Parathyroid adenoma (tissue), 2 donors: Measurements from ENCODE around the gene AUTS2.

Experiments
- H2AFZ ChIP-seq: fragments of 300-600 bp; sonication (generic); one replicate; pipeline ENCODE4 v1.7.0; 2017; ENCODE audit warnings: antibody characterized with exemption, mild to moderate bottlenecking
- H3K27ac ChIP-seq: fragments of 300-600 bp; sonication (generic); one replicate; pipeline ENCODE4 v1.7.0; 2017
- H3K27me3 ChIP-seq: fragments of 300-600 bp; sonication (generic); one replicate; pipeline ENCODE4 v1.7.0; 2017; ENCODE audit warnings: low read length; ENCODE audit not compliant: control insufficient read depth, insufficient read depth
- H3K36me3 ChIP-seq: fragments of 300-600 bp; sonication (generic); one replicate; pipeline ENCODE4 v1.7.0; 2017; ENCODE audit warnings: low read length; ENCODE audit not compliant: control insufficient read depth, insufficient read depth
- H3K4me1 ChIP-seq: fragments of 300-600 bp; sonication (generic); one replicate; pipeline ENCODE4 v1.7.0; 2017; ENCODE audit warnings: control low read depth
- H3K4me2 ChIP-seq: fragments of 300-600 bp; sonication (generic); one replicate; pipeline ENCODE4 v1.7.0; 2017; ENCODE audit warnings: low read length
- H3K4me3 ChIP-seq: fragments of 300-600 bp; sonication (generic); one replicate; pipeline ENCODE4 v1.7.0; 2017; ENCODE audit warnings: low read depth, low read length
- H3K79me2 ChIP-seq: fragments of 300-600 bp; sonication (generic); one replicate; pipeline ENCODE4 v1.7.0; 2017; ENCODE audit warnings: control low read depth
- H3K9ac ChIP-seq: fragments of 300-600 bp; sonication (generic); one replicate; pipeline ENCODE4 v1.7.0; 2017; ENCODE audit warnings: mild to moderate bottlenecking
- H3K9me3 ChIP-seq: fragments of 300-600 bp; sonication (generic); one replicate; pipeline ENCODE4 v1.7.0; 2017; ENCODE audit warnings: low read length; ENCODE audit not compliant: control insufficient read depth
- CTCF ChIP-seq: fragments of 300-600 bp; sonication (generic); IDR thresholded peaks from one replicate; pipeline ENCODE4 v1.7.0; 2017; ENCODE audit warnings: antibody characterized with exemption, mild to moderate bottlenecking
- donor health status: primary hyperparathyroidism.

Gene AUTS2

GRCh38 chr7:69996121-69996520 is 397.8 kb downstream of the AUTS2 start:
- Histone ChIP-seq H3K27me3 (no peaks in the 10 kb centered on the region), H3K9ac (no peak overlapping the region), H3K36me3 (no peaks in the 10 kb centered on the region), H3K27ac (no peak overlapping the region), H3K4me3 (no peak overlapping the region), H3K79me2 (no peaks in the 10 kb centered on the region), H3K4me1 (no peaks in the 10 kb centered on the region), H3K4me2 (no peak overlapping the region), H3K9me3 (no peaks in the 10 kb centered on the region), H2AFZ (no peak overlapping the region)
- no peak for TF ChIP-seq CTCF

- H3K4me1 ChIP-seq = no peaks in the 10 kb centered on the region
- no peak overlapping the region for H3K4me2 ChIP-seq
- H3K79me2 ChIP-seq = no peaks in the 10 kb centered on the region
- H3K9ac ChIP-seq = no peak overlapping the region
- H3K9me3 ChIP-seq = no peaks in the 10 kb centered on the region
- no peak for TF ChIP-seq CTCF
- no peaks in the 10 kb centered on the region for H3K27me3 ChIP-seq
- H3K4me3 ChIP-seq = no peak overlapping the region
- no peak overlapping the region for H2AFZ ChIP-seq
- no peaks in the 10 kb centered on the region for H3K36me3 ChIP-seq
- H3K27ac ChIP-seq = no peak overlapping the region
Measured at GRCh38 chr7:70000737-70001348, 402.6 kb downstream of the AUTS2 start.

- Histone ChIP-seq H3K4me1 (no peaks in the 10 kb centered on the region), H3K36me3 (no peaks in the 10 kb centered on the region), H3K4me3 (no peak overlapping the region), H3K27ac (no peak overlapping the region), H3K9me3 (no peaks in the 10 kb centered on the region), H3K9ac (no peak overlapping the region), H2AFZ (no peak overlapping the region), H3K4me2 (no peak overlapping the region), H3K79me2 (no peaks in the 10 kb centered on the region), H3K27me3 (no peaks in the 10 kb centered on the region)
- no peak for TF ChIP-seq CTCF
Measured at GRCh38 chr7:70005480-70005879, 407.2 kb downstream of the AUTS2 start.

- no peaks in the 10 kb centered on the region for H3K79me2 ChIP-seq
- no peak overlapping the region for H3K4me3 ChIP-seq
- H3K4me2 ChIP-seq = no peak overlapping the region
- no peaks in the 10 kb centered on the region for H3K36me3 ChIP-seq
- H2AFZ ChIP-seq = no peak overlapping the region
- H3K9me3 ChIP-seq = no peaks in the 10 kb centered on the region
- H3K4me1 ChIP-seq = no peaks in the 10 kb centered on the region
- H3K9ac ChIP-seq = no peak overlapping the region
- no peak overlapping the region for H3K27ac ChIP-seq
- H3K27me3 ChIP-seq = no peaks in the 10 kb centered on the region
- TF ChIP-seq CTCF = no peak
Measured at GRCh38 chr7:70005891-70006260, 407.6 kb downstream of the AUTS2 start.

- no peak overlapping the region for H3K9ac ChIP-seq
- no peak overlapping the region for H2AFZ ChIP-seq
- H3K4me3 ChIP-seq = no peak overlapping the region
- no peak for TF ChIP-seq CTCF
- H3K4me2 ChIP-seq = no peak overlapping the region
- H3K27me3 ChIP-seq = no peaks in the 10 kb centered on the region
- no peaks in the 10 kb centered on the region for H3K4me1 ChIP-seq
- H3K9me3 ChIP-seq = no peaks in the 10 kb centered on the region
- no peak overlapping the region for H3K27ac ChIP-seq
- no peaks in the 10 kb centered on the region for H3K79me2 ChIP-seq
- H3K36me3 ChIP-seq = no peaks in the 10 kb centered on the region
Measured at GRCh38 chr7:70006261-70006920, 408.1 kb downstream of the AUTS2 start.
